Muscle of back (tissue), 11 donors: ENCODE results near the gene CFAP92. TPM values are rescaled to one million over a fixed set of nuclear protein-coding genes. Genes with fewer than 3 reads are reported as not detected.

Experiments used
- DNase-seq, 3 donors: peaks; one replicate each; pipeline versions ENCODE4 v3.0.0 to v3.0.0-alpha.2; 2013
- polyA plus RNA-seq, 10 donors: library from polyadenylated mRNA; unstranded; fragments of 120-200 nt; gene quantifications; one replicate each; pipeline ENCODE4 v1.2.1, GENCODE V29; 2013; ENCODE audit not compliant: insufficient read length in 10 of 10

CFAP92 gene
- polyA plus RNA-seq, 10 donors, result 0.42 to 1.5 (median 0.85) TPM

DNA sequence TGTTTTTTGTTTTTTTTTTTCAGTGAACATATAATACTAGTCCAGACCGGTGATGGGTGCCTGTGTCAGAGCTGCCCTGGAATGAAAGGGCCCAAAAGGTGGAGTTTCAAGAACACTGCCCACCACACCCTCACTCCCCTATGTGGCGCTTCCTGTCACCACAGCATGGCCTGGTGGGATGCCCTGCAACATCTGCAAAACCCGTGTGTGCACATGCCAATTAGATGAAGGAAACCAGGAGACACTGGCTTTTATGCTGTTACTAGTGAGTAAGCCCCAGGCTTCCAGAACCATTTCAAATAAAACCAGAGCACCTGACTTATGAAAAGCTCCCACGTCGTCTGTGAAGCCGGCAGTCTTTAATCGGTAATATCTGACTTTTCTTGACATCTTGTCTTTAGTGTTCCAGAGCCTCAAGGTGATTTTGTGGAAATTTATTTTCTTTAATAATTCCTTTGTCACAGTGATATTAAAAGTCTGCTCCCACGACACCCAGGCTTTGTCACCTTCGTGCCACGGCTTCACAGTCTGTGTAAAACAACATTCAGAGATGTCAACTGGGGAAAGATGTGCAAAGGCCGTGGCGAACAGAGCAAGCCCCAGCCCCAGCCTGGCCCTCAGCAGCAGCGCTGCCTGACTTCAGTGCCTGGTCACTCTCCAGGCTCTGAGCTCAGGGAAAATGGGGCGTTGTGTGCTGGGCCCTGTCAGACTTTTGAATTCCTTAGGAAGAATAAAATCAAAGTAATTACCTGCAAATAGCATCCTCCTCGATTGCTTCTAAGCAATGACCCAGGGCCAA is 6.4 kb downstream of the CFAP92 start:
- no peak for DNase-seq

DNA sequence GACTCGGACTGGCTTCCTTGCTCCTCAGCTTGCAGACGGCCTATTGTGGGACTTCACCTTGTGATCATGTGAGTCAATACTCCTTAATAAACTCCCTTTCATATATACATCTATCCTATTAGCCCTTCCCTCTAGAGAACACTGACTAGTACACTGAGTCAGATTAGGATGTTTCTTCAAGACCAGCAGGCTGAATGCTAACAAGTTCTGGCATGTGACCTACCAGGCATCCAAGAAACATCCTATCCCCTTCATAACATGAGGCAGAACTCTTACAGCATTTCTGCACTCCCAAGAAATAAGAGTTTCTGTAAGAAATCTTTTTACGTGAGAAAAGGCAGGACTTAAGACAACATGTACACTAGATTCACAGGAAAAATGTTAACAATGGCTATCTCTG is 9.3 kb downstream of the CFAP92 start:
- no peak for DNase-seq

DNA sequence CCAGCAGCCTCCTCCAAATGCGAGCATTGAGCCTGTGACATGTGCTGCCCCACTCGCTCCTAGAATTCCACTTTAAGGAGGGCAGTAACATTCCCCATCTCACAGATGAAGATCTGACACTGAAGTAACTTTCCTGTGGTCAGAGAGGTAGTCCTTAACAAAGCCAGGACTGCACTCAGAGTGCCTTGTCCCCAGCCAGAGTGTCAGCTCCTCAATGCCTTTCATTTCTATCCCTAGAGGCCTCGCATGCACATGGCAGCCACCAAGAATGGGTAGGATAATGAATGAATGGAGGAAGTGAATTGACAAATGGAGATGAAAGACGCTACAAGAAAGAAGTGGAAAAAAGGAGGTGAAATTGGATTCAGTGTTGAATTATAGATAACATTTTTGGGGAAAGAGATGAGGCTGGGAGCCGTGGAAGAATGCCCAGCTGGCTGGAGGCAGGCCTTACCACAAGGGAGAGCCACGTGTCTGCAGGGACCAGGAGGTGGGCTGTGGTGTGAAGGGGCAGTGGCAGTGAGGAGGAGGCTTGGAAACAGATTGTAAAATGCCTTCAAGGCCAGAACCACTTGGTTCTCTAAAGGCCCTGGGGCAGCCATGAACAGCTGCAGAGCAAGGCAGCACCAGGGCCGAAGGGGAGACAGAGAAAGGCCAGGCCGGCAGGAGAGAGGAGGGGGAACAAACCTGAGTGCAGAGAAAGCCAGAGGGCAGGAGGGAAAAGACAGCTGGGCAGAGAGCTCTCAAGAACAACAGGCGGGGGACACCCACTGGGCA is 10.4 kb downstream of the CFAP92 start:
- no peak for DNase-seq

DNA sequence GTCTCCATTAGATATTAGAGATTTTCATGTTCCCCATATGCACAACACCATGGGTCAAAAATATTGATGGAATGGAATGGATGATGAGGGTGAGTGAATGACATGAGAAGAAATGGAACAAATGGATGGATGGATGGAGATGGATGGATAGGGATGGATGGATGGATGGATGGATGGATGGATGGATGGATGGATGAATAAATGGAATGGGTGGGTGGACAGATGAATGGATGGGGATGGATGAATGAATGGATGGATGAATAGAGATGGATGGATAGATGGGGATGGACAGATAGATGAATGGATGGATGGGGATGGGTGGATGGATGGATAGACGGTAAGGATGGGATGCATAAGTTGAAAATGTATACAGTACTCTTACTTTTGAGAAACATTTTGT is 18.6 kb downstream of the CFAP92 start:
- DNase-seq, result no peak

DNA sequence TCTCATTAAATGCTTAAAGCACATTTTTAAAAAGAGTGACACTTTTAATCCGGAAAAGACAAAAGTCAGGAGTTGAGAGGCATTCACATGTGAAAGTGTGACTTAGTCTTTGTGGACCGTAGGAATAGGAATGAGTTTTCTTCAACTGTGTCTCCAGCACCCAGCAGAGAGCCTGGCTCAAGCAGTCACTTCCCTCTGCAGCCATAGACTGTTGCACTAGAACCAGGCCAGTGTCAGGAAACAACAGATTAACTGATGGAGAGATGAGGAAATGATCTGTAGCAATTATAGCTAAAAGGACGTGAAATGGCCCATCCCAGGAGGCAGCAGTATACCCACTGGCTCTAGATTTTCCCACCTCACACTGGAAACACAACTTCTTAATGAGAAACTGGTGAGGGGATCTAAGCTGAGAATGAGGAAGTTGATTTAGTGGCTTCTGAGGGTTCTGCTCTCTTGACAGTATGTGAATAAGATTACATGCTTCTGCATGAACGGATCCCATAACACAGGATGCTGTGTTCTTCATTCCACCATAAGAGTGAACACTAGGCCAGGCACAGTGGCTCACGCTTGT is 19.8 kb downstream of the CFAP92 start:
- no peak for DNase-seq

DNA sequence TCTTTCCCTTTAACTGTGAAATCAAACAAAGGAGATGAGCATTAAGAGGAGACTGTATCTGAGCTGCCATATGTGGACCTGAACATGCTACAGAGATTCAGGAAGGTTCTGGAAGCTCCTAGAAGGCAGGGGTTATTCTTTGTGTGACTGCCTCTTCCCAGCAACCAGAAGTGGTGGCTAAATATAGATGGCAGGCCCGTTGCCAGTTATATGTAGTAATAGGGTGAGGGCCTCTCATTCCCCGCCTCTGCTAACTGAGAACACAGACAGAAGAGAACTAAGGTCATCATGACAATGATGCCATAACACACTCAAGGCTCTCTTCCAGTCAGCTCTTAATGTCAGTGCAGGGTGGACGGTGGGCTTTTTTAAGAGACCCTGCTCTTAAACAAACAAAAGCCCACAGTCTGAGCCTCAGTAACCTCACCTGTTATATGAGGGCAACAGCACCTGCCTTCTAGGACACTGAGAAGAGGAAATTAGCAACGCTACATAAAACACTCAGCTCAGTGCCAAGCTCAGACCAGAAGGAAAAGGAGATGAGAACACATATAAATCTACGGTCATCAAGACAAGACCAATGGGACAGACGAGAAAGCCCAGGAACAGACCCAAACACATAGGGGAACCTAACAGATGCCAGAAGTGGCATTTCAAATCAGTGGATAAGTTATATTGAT is 22.3 kb downstream of the CFAP92 start:
- DNase-seq, result peak; percentile 62 to 78 (median 76)

DNA sequence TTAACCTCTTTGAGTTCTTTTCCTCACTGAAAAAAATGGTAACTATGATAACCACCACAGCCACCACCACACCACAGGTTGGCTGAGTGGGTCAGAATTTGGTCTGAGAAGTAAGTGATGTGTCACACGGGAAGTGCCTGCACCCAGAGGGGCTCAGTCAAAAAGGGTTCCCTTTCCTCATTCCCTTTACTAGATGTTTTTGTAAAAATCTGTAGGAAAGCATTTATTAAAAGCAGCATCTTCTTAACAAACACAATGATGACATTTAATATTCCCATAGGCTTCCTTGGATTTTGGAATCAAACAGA is 23.2 kb downstream of the CFAP92 start:
- no peak for DNase-seq

DNA sequence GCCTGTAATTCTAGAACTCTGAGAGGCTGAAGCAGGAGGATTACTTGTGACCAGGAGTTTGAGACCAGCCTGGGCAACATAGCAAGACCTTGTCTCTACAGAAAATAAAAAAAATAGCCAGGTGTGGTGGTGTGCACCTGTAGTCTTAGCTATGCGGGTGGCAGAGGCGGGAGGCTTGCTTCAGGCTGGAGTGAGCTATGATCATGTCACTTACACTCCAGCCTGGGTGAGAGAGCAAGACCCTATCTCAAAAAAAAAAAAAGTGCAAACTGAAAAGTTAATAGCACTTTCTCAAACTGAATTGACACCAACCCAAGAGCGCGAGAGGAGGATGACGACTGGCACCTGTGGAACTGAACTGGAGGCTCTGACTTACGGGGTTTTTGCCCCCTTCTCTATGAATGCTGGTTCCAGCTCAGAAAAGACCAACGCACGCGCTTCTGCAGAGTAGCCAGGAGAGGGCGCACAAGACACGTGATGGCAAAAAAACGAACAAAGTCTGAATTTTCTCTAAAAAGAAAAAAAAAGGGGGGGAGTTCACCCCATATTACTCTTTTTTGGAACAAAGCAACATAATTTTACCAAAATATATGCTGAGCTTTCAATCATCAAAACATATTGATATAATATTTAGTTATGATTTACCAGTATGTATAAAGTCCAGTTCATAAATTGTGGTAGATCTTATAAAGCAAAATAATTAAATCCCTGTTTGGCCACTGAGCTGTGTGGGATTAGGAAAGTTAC is 23.7 kb downstream of the CFAP92 start:
- peak; percentile 27 to 71 (median 62) for DNase-seq

DNA sequence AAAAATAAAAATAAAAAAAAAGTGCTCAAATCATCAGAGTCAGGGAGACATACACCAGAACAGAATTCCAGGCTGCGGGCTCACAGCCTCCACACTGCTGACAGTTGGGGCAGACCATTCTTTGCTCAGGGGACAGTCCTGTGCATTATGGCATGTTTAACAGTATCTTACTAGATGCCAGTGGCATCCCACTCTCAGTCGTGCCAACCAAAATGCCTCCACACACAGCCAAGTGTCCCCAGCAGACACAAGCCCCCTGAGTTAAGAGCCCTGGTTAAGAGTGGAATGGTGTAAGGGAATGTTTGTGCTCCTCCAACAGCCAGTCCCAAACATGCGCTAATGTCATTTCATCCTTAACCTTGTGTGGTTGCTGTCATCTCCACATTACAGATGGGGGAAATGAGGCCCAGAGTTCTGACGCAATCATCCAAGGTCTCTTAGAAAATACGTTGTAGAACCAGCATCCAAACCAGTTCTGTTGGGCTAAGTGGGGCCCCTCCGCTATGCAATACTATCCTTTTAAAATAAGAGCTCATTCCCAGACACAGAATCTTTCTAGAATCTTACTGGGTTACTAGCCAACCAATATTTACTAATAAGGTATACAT is 26.0 kb downstream of the CFAP92 start:
- no peak for DNase-seq

DNA sequence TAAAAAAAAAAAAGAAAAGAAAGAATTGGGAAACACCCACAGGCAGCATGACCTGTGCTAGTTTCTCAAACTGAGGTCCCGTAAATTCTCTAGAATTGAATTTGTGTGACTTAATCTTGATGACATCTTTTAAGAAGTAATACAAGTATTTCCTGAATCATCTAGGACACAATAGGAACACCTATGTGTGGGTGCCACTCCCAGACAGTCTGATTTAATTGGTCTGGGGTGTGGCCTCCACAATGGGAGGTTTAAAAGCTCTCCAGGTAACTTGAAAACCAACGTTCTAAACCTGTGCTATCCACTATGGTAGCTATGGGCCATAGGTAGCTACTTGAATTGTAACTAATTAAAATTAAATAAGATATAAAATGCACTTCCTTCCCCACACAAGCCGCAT is 28.1 kb downstream of the CFAP92 start:
- no peak for DNase-seq

DNA sequence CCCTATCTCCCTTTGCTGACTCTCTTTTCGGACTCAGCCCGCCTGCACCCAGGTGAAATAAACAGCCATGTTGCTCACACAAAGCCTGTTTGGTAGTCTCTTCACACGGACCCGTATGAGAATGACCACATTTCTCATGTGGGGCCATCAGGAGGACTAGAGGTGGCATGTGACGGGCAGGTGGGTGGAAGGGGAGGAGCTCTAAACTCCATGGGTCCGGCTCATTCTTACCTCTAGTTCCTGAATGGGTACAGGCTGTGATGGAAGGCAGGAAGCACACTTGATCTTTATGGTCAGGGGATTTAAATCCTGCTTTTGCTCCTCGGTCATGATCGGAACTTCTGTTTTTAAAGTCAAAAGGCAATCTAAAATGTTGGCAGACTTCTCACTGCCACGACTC is 28.6 kb downstream of the CFAP92 start:
- DNase-seq, result no peak

DNA sequence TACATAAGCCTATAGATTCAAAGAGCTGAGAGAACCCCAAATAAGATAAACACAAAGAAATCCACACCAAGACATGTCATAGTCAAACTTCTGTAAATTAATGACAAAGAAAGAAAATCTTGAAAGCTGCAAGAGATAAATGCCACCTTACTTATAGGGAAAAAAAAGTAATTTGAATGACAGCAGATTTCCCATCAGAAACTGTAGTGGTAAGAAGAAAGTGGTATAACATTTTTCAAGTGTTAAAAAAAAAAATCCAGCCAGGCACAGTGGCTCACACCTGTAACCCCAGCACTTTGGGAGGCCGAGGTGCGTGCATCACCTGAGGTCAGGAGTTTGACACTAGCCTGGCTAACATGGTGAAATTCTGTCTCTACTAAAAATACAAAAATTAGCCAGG is 37.4 kb downstream of the CFAP92 start:
- DNase-seq, result no peak

DNA sequence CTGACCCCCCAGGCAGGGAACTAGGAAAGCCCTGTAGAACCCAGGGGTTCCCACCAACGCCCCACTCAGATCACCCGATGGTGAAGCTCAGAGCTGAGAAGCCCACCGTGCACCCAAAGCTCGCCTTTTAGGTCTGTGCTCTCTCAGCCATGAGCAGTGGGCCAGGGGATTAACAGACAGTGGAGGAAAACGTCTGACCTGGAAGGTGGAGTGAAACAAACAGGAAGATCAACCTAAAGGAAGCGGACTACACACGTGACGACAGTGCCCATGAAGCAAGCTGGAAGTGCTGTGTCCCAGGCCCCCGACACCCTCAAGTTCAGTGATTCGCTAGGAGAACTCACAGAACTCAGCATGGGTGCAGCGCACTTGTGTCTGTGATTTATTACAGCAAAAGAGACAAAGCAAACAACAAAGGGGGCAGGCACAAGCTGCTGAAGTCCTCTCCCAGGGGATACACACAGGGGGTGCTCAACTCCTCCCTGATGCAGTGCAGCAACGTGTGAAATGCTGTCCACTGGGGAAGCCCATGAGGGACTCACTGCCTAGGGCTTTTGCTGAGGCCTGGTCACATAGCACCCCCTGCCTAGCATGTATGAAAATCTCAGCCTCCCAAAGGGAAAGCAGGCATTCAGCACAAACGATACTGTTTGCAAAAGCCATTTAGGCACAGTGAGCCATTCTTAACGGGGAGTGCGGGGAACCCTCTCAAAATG is 43.5 kb downstream of the CFAP92 start:
- DNase-seq, result no peak

DNA sequence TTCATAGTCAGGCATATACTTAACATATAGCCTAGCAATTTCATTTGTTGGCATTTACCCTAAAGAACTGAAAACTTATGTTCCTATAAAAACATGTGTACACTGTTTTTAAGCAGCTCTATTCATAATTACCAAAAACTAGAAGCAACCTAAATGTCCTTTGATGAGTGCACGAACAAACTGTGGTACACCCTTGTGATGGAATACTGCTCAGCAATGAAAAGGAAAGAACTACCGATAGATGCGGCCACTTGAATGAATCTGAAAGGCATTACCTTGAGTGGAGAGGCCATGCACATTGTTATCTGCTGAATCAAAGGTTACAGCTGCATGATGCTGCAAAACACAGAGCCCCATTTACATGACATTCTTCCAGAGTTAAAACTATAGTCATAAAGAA is 44.7 kb downstream of the CFAP92 start:
- no peak for DNase-seq

DNA sequence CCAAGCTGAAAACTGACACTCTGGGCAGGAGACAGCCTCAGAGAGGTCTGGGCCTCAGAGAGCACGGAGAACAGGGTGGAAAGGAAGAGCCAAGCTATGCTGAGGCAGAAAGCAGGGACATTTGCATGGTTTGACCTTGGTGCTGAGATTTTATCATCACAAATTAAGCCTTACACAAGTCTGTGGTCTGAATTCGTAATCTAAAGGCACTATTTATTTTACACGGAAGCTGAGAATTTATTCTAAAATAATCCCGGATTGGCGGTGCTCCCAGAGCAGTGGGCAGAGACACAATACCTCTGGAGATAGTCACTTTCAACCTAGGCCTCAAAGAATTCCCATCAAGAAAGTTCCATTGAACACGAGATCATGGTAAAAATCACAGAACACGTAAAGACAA is 47.5 kb downstream of the CFAP92 start:
- DNase-seq, result no peak

DNA sequence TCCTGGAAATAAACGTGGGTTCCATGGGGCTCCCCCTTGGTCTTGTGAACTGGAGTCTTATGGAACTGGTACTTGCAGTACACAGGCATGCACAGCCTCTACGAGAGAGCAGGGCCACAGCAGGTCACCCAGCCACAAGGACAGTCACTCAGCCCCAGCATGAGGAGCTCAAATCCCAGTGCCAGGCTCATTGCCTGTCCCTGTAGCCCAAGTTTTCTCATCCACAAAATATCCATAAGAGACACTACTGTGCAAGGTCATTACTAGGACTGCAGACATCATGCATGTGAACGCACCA is 48.0 kb downstream of the CFAP92 start:
- no peak for DNase-seq

DNA sequence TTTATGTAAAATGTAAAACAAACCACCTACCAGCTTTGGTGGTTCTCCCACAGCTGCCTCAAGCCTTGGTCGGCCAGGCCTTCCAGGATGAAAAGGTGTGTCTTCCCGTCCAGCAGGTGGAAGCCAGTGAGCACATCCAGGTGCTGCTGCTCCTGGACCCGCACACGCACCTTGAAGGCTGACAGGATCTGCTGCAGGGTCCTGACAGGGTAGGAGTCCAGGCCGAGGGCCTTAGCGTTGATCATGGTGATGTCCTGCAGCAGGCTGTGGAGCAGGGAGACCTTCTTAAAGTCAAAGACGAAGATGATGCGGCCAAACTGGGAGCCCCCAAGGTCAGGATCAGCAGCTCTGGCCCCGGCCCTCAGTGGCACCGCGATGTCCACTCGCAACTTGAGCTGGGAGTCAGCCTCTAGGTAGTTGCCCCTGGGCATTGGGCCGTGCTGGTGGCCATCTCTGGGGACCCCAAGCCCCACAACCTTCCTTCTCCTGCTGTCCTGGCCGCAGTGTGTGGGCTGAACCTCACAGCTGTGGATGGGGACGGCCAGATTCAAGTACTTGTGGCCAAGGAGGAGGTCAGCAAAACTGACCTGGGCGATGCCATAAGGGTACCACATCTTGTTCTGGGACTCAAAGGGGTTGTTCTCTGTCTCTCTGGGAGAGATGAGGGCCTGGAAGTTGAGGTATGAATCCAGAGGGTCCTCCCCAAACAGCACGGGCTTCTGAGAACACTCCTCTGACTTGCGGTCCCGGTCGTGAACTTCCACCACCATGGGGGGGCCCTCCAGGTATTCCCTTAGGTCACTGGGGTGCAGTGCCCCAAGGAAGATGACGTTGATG is 48.6 kb downstream of the CFAP92 start:
- DNase-seq, result no peak

DNA sequence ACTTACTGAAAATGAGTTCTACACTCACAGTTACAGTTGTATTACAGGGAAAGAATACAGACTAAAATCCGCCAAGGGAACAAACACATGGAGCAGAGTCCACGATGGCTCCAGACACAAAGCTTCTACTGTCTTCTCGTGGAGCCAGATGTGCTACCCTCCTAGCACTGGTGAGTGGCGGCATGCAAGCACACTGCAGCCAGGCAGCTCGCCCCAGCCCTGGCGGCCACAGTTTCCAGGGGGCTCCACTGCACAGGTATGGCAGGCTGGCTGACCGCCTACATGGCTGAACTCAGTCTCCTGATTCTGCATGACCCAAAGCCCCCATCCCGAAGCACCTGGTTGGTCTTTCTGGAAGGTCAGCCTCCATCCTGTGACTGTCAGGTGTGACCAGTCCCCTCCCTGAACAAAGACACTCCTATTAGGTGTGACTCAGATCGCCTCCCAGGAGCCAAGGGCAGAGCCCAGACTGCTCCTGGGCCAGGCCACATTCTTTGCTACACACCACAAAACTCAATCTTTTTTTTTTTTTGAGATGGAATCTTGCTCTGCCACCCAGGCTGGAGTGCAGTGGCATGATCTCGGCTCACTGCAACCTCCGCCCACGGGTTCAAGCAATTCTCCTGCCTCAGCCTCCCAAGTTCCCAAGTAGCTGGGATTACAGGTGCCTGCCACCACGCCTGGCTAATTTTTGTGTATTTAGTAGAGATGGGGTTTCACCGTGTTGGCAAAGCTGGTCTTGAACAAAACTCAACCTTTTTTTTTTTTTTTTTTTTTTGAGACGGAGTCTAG is 51.5 kb downstream of the CFAP92 start:
- no peak for DNase-seq

DNA sequence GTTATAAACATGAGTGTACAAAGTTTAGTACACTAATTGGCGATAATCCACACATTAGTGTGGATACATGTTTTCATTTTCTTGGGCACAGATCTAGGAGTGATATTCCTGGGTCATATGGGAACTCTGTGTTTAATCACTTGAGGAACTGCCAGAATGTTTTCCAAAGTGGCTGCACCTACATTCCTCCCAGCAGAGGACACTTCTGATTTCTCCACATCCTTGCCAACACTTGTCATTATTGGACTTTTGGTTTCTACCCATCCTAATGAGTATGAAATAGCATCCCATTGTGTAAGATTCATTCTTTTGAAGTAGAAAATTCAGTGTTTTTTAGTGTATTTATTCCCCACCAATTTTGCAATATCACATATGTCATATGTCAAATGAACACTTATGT is 53.6 kb downstream of the CFAP92 start:
- no peak for DNase-seq
